Thyroid gland (tissue), 4 donors: ENCODE data around the gene FBXL22. TPM values are rescaled to one million over a fixed set of nuclear protein-coding genes. Genes with fewer than 3 reads are reported as not detected.

Experiments
- DNase-seq, 2 donors: peaks; one replicate each; pipeline ENCODE4 v3.0.0-alpha.2; 2019
- H3K27ac ChIP-seq, 3 donors: fragments of 200-600 bp; sonication (generic); 1 replicate in 2 of 3; 2 replicates in 1 of 3; pipeline ENCODE4 v1.5.1; 2016 to 2019; ENCODE audit warnings: mild to moderate bottlenecking in 1 of 3, moderate library complexity in 1 of 3
- H3K27me3 ChIP-seq: fragments of 200-600 bp; sonication (generic); one replicate; pipeline ENCODE4 v1.5.1; 2019
- H3K36me3 ChIP-seq, 2 donors: fragments of 200-600 bp; sonication (generic); one replicate each; pipeline ENCODE4 v1.5.1; 2016 to 2019
- H3K4me1 ChIP-seq, 2 donors: fragments of 200-600 bp; sonication (generic); one replicate each; pipeline ENCODE4 v1.5.1; 2017 to 2019
- H3K4me3 ChIP-seq, 3 donors: fragments of 200-600 bp; sonication (generic); replicated peaks in 1 of 3; 1 replicate in 2 of 3; 2 replicates in 1 of 3; pipeline ENCODE4 v1.5.1; 2016; ENCODE audit warnings: mild to moderate bottlenecking in 1 of 3
- H3K9me3 ChIP-seq: fragments of 200-600 bp; sonication (generic); one replicate; pipeline ENCODE4 v1.5.1; 2017
- POLR2A ChIP-seq, 2 donors: fragments of 450-650 bp; IDR thresholded peaks; one replicate each; pipeline ENCODE4 v1.6.1; 2017; ENCODE audit warnings: antibody characterized with exemption in 2 of 2, mild to moderate bottlenecking in 2 of 2, moderate library complexity in 1 of 2
- WGBS, 2 donors: methylation state at CpG; one replicate each; pipeline ENCODE4 v1.1.5; 2017; 5-methylcytosine and 5-hydroxymethylcytosine counted together
- intact Hi-C: fragments of 100-400 bp; cut with DNase I; formaldehyde crosslinking; loops from one replicate; pipeline ENCODE4 v1.15.1; 2023
- total RNA-seq, 4 donors: library from RNA; depleted of rRNA; stranded (reverse); fragments of >200 nt; gene quantifications; one replicate each; pipeline ENCODE4 v1.2.3, GENCODE V29; 2016
- TF ChIP-seq, protein P1 (sequence below), 6 experiments: fragments of 200-600 bp in 3 of 6; fragments of 450-650 bp in 3 of 6; sonication (generic) in 3 of 6; IDR thresholded peaks; one replicate each; pipeline ENCODE4 v1.5.1; 2016 to 2019; ENCODE audit warnings: antibody characterized with exemption in 6 of 6, mild to moderate bottlenecking in 2 of 6, inconsistent platforms in 1 of 6, moderate library complexity in 1 of 6

The FBXL22 gene
- total RNA-seq, 4 donors from 2014 or later, result 0.92 to 3.8 (median 2.3) TPM

DNA sequence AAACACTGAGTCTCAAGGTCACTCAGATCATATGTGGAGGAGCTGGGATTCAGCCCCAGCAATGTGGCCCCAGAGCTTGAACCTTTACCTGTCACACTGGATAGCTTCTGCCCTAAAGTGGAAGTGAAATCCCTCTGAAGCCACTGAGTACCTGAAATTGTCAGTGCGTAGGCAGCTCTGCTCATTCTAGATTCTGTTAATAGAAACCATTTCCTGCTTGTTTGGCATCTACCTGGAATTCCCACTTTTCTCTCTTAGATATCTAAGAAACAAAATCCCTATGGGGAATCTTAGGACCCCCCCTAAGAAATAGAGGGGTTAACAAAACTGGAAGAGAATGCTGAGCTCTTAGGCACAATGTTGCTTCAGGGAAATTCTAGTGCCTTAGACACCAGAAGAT lies 29.8 kb downstream of the FBXL22 start:
- H3K27ac ChIP-seq, result peak overlapping the region in 1 of 3 donors; percentile 38
- 94 to 100% methylated on average over 1 of the region's 1 CpG for WGBS, 2 donors
- DNase-seq, result no peak
- no peaks in the 10 kb centered on the region for H3K4me1 ChIP-seq
- no peaks in the 10 kb centered on the region for H3K9me3 ChIP-seq
- no peak for TF ChIP-seq POLR2A (IDR thresholded peaks at IDR 0.05)
- TF ChIP-seq, protein P1, sequence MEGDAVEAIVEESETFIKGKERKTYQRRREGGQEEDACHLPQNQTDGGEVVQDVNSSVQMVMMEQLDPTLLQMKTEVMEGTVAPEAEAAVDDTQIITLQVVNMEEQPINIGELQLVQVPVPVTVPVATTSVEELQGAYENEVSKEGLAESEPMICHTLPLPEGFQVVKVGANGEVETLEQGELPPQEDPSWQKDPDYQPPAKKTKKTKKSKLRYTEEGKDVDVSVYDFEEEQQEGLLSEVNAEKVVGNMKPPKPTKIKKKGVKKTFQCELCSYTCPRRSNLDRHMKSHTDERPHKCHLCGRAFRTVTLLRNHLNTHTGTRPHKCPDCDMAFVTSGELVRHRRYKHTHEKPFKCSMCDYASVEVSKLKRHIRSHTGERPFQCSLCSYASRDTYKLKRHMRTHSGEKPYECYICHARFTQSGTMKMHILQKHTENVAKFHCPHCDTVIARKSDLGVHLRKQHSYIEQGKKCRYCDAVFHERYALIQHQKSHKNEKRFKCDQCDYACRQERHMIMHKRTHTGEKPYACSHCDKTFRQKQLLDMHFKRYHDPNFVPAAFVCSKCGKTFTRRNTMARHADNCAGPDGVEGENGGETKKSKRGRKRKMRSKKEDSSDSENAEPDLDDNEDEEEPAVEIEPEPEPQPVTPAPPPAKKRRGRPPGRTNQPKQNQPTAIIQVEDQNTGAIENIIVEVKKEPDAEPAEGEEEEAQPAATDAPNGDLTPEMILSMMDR (IDR thresholded peaks at IDR 0.05), result no peak
- H3K36me3 ChIP-seq, result peaks cover 49 to 67% of the 10 kb centered on the region in 2 donors
- no peak overlapping the region for H3K4me3 ChIP-seq
- no peaks in the 10 kb centered on the region for H3K27me3 ChIP-seq
- intact Hi-C loops, result no loop called here

DNA sequence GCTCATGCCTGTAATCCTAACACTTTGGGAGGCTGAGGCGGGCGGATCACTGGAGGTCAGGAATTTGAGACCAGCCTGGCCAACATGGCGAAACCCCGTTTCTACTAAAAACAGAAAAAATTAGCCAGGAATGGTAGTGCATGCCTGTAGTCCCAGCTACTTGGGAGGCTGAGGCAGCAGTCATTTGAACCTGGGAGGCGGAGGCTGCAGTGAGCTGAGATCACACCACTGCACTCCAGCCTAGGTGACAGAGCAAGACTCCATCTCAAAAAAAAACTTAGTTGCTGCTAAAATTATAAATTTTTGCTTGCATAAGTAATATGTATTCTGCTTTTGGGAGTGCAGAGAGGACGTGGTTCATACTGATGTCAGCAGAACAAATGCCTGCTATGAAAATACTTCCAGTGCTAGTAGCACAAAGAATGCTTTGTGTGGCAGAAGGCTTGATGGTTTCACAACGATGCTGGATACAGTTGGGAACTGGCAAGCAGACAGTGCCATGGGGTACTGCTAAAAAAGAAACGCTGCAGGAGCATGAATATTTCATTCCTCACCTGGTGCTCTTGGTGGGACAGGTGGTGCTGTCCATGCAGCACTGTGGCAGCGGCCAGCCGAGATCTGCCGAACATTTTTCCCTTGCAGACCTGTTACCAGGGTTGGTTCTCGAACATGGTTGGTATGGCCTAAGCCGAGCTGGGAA lies 31.1 kb downstream of the FBXL22 start:
- 86 to 88% methylated on average over 13 of the region's 13 CpGs for WGBS, 2 donors
- Histone ChIP-seq H3K27me3 (no peaks in the 10 kb centered on the region), H3K27ac (no peak overlapping the region), H3K36me3 (peaks cover 57 to 66% of the 10 kb centered on the region in 2 donors), H3K9me3 (no peaks in the 10 kb centered on the region), H3K4me3 (no peak overlapping the region), H3K4me1 (no peaks in the 10 kb centered on the region)
- TF ChIP-seq, protein P1 (IDR thresholded peaks at IDR 0.05), result no peak
- TF ChIP-seq POLR2A (IDR thresholded peaks at IDR 0.05), result no peak
- no peak for DNase-seq
- intact Hi-C loops, result no loop called here

DNA sequence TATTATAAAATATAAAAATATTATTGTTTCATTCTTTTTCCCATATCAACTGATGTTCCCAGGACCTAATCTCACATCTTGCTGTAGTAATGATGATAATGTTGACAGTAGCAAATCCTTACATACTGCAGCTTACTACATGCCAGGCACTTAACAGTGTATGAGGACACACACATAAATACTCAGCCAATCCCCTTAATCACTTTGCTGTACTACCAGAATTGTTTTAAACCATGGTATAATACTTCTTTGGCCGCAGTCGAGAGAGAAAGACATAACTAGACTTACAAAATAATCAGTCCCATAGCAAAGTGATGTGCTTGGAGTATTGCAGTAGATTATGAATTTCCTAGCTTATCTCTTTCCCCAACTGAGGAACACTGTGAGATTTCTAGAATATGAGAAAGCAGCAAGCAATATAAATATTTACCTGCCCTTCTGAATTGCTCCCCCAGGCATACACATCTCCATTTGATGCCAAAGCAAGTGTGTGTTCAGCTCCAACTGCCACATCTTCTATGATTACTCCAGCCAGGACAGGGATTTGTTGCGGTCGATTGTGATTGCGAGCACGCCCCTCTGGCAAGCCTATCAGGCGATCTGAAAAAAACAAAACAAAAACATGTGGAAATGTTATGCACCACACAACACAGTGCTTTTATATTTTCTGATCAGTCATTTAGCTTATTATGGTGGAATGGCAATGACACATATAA lies 33.0 kb downstream of the FBXL22 start:
- Histone ChIP-seq H3K27ac (no peak overlapping the region), H3K27me3 (no peaks in the 10 kb centered on the region), H3K9me3 (no peaks in the 10 kb centered on the region), H3K36me3 (peaks cover 57 to 61% of the 10 kb centered on the region in 2 donors), H3K4me1 (no peaks in the 10 kb centered on the region), H3K4me3 (no peak overlapping the region)
- no peak for TF ChIP-seq POLR2A (IDR thresholded peaks at IDR 0.05)
- TF ChIP-seq, protein P1 (IDR thresholded peaks at IDR 0.05), result no peak
- DNase-seq, result no peak
- 91% methylated on average over 7 of the region's 7 CpGs for WGBS, 2 donors
- intact Hi-C loops, result no loop called here

DNA sequence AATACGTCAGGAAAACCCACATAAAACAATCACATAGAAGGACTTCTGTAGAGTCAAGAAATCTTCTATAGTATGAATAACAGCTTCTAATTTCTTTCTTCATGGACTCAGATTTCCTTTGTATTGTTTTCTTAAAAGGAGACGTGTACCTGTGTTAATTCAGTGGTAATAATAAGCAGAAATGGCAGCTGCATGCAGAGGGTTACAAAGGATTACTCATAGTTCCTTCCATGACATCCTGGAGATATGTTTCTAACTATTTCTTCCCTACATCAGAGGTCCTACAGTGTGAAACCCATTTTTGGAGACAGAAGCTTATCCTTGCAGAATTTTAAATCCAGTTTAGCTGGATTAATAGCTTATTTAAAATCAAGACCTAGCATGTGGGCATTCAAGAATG lies 36.1 kb downstream of the FBXL22 start:
- H3K36me3 ChIP-seq, result peaks cover 50 to 62% of the 10 kb centered on the region in 2 donors
- 92 to 94% methylated on average over 2 of the region's 2 CpGs for WGBS, 2 donors
- TF ChIP-seq, protein P1 (IDR thresholded peaks at IDR 0.05), result no peak
- intact Hi-C loops, result no loop called here
- H3K27ac ChIP-seq, result no peak overlapping the region
- H3K27me3 ChIP-seq, result no peaks in the 10 kb centered on the region
- no peaks in the 10 kb centered on the region for H3K4me1 ChIP-seq
- H3K4me3 ChIP-seq, result no peak overlapping the region
- H3K9me3 ChIP-seq, result no peaks in the 10 kb centered on the region
- DNase-seq, result no peak

DNA sequence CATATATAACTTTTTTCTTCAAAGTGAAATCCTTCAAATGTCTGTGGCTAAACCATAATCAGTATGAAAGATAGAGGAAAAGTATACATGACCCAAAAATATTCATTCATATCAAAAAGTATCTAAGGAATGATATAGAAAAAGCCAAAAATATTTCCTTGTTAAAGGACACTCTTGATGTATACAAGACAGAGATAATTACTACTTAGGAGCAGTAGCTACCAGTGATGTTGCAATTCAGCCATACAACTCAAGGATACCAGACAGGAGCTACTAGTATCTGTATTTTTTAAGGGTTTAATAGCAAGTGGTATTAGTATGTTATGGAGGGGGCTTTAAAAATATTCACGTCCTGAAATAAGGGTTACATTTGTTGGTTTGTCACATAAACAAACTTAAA lies 37.0 kb downstream of the FBXL22 start:
- Histone ChIP-seq H3K4me1 (no peaks in the 10 kb centered on the region), H3K36me3 (peaks cover 55 to 63% of the 10 kb centered on the region in 2 donors), H3K4me3 (no peak overlapping the region), H3K27ac (no peak overlapping the region), H3K27me3 (no peaks in the 10 kb centered on the region), H3K9me3 (no peaks in the 10 kb centered on the region)
- no peak for TF ChIP-seq POLR2A (IDR thresholded peaks at IDR 0.05)
- TF ChIP-seq, protein P1 (IDR thresholded peaks at IDR 0.05), result no peak
- no peak for DNase-seq
- 92 to 96% methylated on average over 1 of the region's 1 CpG for WGBS, 2 donors
- intact Hi-C loops, result no loop called here
